ENCODE results near the gene MYO18B. TPM values are rescaled to one million over a fixed set of nuclear protein-coding genes. Genes with fewer than 3 reads are reported as not detected.

Gene MYO18B
- total RNA-seq, 1 donor from 2014 or later: not detected

GRCh38 chr22:25777411-25777810, 35.4 kb downstream of the MYO18B start:
- TF ChIP-seq, protein P1, sequence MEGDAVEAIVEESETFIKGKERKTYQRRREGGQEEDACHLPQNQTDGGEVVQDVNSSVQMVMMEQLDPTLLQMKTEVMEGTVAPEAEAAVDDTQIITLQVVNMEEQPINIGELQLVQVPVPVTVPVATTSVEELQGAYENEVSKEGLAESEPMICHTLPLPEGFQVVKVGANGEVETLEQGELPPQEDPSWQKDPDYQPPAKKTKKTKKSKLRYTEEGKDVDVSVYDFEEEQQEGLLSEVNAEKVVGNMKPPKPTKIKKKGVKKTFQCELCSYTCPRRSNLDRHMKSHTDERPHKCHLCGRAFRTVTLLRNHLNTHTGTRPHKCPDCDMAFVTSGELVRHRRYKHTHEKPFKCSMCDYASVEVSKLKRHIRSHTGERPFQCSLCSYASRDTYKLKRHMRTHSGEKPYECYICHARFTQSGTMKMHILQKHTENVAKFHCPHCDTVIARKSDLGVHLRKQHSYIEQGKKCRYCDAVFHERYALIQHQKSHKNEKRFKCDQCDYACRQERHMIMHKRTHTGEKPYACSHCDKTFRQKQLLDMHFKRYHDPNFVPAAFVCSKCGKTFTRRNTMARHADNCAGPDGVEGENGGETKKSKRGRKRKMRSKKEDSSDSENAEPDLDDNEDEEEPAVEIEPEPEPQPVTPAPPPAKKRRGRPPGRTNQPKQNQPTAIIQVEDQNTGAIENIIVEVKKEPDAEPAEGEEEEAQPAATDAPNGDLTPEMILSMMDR (IDR thresholded peaks at IDR 0.05; ENCODE audit: insufficient read depth, low read length, severe bottlenecking): no peak
- DNase-seq (ENCODE audit: low read depth): no peak
- no peaks in the 10 kb centered on the region for H3K27me3 ChIP-seq (ENCODE audit: control insufficient read depth, insufficient read depth, low read length)
- FAIRE-seq: no peak
- no peaks in the 10 kb centered on the region for H3K36me3 ChIP-seq (ENCODE audit: control insufficient read depth, insufficient read depth, low read length)
- no peak overlapping the region for H3K4me3 ChIP-seq (ENCODE audit: low read depth, low read length)

GRCh38 chr22:25777870-25778269, 35.9 kb downstream of the MYO18B start:
- no peak overlapping the region for H3K4me3 ChIP-seq (ENCODE audit: low read depth, low read length)
- no peaks in the 10 kb centered on the region for H3K36me3 ChIP-seq (ENCODE audit: control insufficient read depth, insufficient read depth, low read length)
- DNase-seq (ENCODE audit: low read depth) (peak; percentile 46), FAIRE-seq (peak; percentile 92)
- TF ChIP-seq, protein P1 (IDR thresholded peaks at IDR 0.05; ENCODE audit: insufficient read depth, low read length, severe bottlenecking): peak; percentile 41
- H3K27me3 ChIP-seq (ENCODE audit: control insufficient read depth, insufficient read depth, low read length): no peaks in the 10 kb centered on the region

- H3K4me3 ChIP-seq (ENCODE audit: low read depth, low read length): no peak overlapping the region
- no peaks in the 10 kb centered on the region for H3K36me3 ChIP-seq (ENCODE audit: control insufficient read depth, insufficient read depth, low read length)
- FAIRE-seq: no peak
- no peak for DNase-seq (ENCODE audit: low read depth)
- TF ChIP-seq, protein P1 (IDR thresholded peaks at IDR 0.05; ENCODE audit: insufficient read depth, low read length, severe bottlenecking): no peak
- no peaks in the 10 kb centered on the region for H3K27me3 ChIP-seq (ENCODE audit: control insufficient read depth, insufficient read depth, low read length)
Measured at GRCh38 chr22:25779426-25779825, 37.4 kb downstream of the MYO18B start.

DNA sequence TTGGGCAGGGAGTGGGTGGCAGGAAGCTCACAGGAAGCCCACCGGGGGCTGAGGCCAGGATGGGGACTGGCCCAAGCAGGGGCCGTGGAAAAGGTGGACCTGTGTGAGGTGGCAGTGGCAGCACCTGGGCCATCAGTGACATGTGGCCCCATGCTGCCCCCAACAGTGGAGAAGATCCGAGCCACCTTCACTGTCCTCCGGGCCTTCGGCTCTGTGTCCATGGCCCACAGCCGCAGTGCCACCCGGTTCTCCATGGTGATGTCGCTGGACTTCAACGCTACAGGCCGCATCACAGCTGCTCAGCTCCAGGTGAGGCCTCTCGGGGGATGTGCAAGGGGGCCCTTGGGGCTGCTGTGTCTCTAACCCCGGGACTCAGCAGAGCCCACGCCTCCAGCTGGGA, 37.9 kb downstream of the MYO18B start:
- FAIRE-seq (no peak), DNase-seq (ENCODE audit: low read depth) (no peak)
- TF ChIP-seq, protein P1 (IDR thresholded peaks at IDR 0.05; ENCODE audit: insufficient read depth, low read length, severe bottlenecking): no peak
- Histone ChIP-seq H3K36me3 (ENCODE audit: control insufficient read depth, insufficient read depth, low read length) (no peaks in the 10 kb centered on the region), H3K27me3 (ENCODE audit: control insufficient read depth, insufficient read depth, low read length) (no peaks in the 10 kb centered on the region), H3K4me3 (ENCODE audit: low read depth, low read length) (no peak overlapping the region)

- FAIRE-seq (no peak), DNase-seq (ENCODE audit: low read depth) (no peak)
- Histone ChIP-seq H3K36me3 (ENCODE audit: control insufficient read depth, insufficient read depth, low read length) (no peaks in the 10 kb centered on the region), H3K4me3 (ENCODE audit: low read depth, low read length) (no peak overlapping the region), H3K27me3 (ENCODE audit: control insufficient read depth, insufficient read depth, low read length) (no peaks in the 10 kb centered on the region)
- TF ChIP-seq, protein P1 (IDR thresholded peaks at IDR 0.05; ENCODE audit: insufficient read depth, low read length, severe bottlenecking): no peak
Measured at GRCh38 chr22:25780673-25781072, 38.7 kb downstream of the MYO18B start.

GRCh38 chr22:25781801-25782200, 39.8 kb downstream of the MYO18B start:
- TF ChIP-seq, protein P1 (IDR thresholded peaks at IDR 0.05; ENCODE audit: insufficient read depth, low read length, severe bottlenecking): no peak
- FAIRE-seq (peak; percentile 58), DNase-seq (ENCODE audit: low read depth) (no peak)
- no peaks in the 10 kb centered on the region for H3K27me3 ChIP-seq (ENCODE audit: control insufficient read depth, insufficient read depth, low read length)
- H3K36me3 ChIP-seq (ENCODE audit: control insufficient read depth, insufficient read depth, low read length): no peaks in the 10 kb centered on the region
- no peak overlapping the region for H3K4me3 ChIP-seq (ENCODE audit: low read depth, low read length)

Data from bronchial epithelial cell (primary cell).